GM13976 (cell line): ENCODE measurements around the gene PTPRG.

ENCODE experiments used
- DNase-seq: peaks from one replicate; pipeline ENCODE4 v3.0.0; 2012; ENCODE audit warnings: low spot score
- CTCF ChIP-seq: IDR thresholded peaks from 2 replicates; pipeline ENCODE4 v1.5.1; 2012; ENCODE audit warnings: borderline replicate concordance, mild to moderate bottlenecking; ENCODE audit not compliant: insufficient read depth; ENCODE audit errors: extremely low read depth, missing control alignments, control extremely low read depth
- in situ Hi-C: fragments of 300-500 bp; cut with MboI; formaldehyde crosslinking; loops from one replicate; pipeline ENCODE4 v1.12.0; 2022; ENCODE audit warnings: low sequenced_read_pairs, mixed read lengths, inconsistent platforms; ENCODE audit not compliant: unreplicated experiment

The PTPRG gene

GRCh38 chr3:61719278-61719977 lies 158.1 kb downstream of the PTPRG start:
- in situ Hi-C loops, result no loop called here
- no peak for DNase-seq
- no peak for TF ChIP-seq CTCF

- in situ Hi-C loops, result no loop called here
- DNase-seq, result no peak
- no peak for TF ChIP-seq CTCF
Measured at GRCh38 chr3:61723038-61723437, 161.7 kb downstream of the PTPRG start.

GRCh38 chr3:61724183-61724582 lies 162.8 kb downstream of the PTPRG start:
- no peak for TF ChIP-seq CTCF
- in situ Hi-C loops, result no loop called here
- no peak for DNase-seq

GRCh38 chr3:61724801-61725200 lies 163.4 kb downstream of the PTPRG start:
- in situ Hi-C loops, result no loop called here
- TF ChIP-seq CTCF, result no peak
- no peak for DNase-seq

- in situ Hi-C loops, result no loop called here
- DNase-seq, result no peak
- TF ChIP-seq CTCF, result no peak
Measured at GRCh38 chr3:61725851-61726333, 164.5 kb downstream of the PTPRG start.

- no peak for TF ChIP-seq CTCF
- no peak for DNase-seq
- in situ Hi-C loops, result no loop called here
Measured at GRCh38 chr3:61727435-61727834, 166.1 kb downstream of the PTPRG start.
